Measurements from ENCODE around the gene MRPS16. TPM values are rescaled to one million over a fixed set of nuclear protein-coding genes. Genes with fewer than 3 reads are reported as not detected.
A peak's percentile ranks its signal among the peaks of the same experiment; 100 is the strongest.
"Not testable (repeated sequence)": the region's sequence is repeated elsewhere in the genome, so short reads cannot be mapped to it uniquely, and the experiment has no call there.

The MRPS16 gene
- total RNA-seq, result 60.2 TPM

DNA sequence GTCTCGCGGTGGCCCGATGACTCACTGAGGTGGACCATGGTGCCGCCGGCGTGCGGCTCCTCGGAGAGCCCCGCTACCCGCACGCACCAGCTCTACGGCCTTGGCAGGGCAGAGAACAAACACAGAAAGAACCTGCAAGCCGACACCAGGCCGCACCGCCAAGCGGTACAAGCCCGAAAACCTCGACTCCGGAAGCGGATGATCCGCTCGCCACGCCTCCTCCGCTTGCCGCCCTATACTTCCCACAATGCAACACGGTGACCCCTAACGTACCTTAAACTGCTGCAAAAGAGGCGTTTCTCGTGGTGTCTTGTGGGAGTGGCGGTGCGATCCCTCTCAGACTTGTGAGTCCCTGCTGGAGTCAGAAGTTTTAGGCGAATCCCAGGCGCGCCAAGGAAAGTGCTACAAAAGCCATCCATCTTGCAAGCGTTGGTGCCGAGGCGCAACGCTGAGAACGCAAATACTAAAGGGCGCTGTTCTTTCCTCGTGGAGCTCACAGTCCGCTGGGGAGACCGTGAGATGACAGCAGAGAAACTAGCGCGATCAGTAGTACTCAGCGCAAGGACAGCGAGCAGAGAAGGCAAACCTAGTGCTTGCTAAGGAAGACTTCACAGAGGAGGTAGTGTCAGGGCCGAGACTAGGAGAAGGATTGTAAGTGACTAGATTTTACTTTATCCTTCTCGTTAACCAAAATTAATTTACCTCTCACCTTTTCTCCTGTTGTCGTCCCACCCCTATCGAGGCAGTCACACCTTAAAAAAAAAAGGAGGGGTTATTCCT is at the start of gene MRPS16:
MRPS16 (minus strand) TSS at position 200 of the 780 bp plus-strand sequence; CDS start at position 38, 162 bp downstream.
- DNase-seq, result peak; percentile 98

DNA sequence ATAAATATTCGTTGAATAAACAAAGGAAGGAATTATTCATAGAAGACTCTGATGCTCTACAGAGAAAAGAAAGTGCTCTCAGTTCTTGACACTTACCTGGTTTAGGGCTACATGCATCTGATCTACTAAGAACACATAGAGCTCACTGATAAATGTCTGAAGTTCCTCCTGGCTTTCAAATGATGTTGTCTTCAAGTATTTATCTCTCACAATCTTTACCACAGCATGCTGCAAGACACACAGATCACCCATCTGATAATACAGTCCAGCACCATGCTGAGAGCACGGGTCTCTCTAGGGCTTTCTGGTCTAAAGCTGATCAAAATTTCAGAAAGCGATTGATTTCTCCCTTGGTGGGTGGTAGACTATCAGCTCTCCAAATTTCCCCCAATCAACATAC is 44.5 kb upstream of the MRPS16 start:
- DNase-seq, result no peak

DNA sequence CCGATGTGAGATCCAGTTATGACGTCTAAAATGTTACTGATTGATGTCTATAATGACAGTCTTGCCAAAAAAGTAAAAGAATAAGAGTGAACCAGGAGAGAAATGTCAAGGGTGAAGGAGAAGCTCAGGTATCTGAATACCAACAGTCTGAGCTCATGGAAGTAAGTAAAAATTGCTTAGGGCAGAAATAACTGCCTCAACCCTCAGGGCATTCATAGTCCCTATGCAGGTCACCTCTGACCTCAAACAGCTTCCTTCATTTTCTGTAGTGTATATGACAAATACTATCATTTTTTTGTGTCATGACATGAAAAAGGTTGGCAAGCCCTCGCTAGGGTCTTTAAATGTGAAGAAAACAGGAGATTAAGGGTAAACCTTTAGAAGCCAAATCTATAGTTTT is 41.0 kb upstream of the MRPS16 start:
- no peak for DNase-seq

DNA sequence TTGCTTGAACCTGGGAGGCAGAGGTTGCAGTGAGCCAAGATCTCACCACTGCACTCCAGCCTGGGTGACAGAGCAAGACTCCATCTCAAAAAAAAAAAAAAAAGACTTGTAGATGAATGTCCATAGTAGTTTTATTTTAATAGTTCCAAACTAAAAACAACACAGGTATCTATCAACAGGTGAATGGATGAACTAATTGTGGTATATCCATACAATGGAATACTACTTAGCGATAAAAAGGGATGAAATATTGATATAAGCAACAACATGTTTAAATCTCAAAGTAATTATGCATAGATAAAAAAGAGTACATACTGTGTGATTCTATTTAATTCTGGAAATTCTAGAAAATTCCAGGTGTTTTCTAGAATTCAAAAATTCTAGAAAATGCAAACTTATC is 37.5 kb upstream of the MRPS16 start:
- DNase-seq, result no peak

DNA sequence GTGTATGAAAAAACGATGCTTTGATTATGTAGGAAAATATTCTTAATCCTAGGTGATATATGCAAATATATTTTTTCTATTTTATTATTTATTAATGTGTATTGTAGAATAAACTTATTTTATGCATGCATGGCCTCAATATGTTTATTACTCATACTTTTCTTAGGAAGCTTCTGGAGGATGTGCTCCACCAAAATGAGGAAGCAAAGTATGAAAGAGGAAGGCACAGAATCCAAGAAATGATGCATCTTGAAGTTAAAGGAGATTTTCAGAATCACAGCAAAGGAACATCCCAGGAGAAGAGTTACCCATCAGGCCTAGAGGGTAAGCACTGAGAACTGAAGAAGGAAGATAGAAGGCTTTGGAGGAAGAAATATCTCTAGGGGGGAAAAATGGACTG is 35.0 kb upstream of the MRPS16 start:
- DNase-seq, result no peak

DNA sequence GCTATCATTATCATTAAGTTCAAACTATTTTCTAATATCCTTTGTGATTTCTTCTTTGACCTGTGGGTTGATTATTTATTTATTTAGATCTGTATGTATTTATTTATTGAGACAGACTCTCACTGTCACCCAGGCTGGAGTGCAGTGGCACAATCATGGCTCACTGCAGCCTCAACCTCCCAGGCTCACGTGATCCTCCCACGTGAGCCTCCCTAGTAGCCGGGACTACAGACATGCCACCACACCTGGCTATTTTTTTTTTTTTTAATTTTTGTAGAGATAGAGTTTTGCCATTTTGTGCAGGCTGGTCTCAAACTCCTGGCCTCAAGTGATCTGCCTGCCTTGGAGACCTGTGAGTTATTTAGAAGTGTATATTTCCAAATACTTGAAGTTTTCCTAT is 28.7 kb upstream of the MRPS16 start:
- DNase-seq, result no peak

DNA sequence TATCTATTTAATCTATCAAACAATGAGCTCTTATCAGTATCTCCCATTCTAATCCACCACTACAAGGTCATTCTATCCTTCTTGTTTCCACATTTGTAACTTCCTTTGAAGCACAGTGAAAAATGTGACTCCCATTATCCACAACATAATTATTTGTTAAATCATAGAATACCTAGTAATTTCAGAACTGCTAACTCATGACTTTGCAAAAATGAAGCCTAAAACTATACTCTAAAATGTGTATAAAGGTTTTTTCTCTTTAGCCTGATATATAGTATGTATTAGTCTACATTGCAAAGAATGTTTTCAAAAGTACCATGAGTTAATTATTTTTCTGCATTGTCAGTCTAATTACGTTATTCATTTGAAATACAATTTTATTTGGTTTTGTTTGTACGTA is 12.0 kb upstream of the MRPS16 start:
- DNase-seq, result no peak

DNA sequence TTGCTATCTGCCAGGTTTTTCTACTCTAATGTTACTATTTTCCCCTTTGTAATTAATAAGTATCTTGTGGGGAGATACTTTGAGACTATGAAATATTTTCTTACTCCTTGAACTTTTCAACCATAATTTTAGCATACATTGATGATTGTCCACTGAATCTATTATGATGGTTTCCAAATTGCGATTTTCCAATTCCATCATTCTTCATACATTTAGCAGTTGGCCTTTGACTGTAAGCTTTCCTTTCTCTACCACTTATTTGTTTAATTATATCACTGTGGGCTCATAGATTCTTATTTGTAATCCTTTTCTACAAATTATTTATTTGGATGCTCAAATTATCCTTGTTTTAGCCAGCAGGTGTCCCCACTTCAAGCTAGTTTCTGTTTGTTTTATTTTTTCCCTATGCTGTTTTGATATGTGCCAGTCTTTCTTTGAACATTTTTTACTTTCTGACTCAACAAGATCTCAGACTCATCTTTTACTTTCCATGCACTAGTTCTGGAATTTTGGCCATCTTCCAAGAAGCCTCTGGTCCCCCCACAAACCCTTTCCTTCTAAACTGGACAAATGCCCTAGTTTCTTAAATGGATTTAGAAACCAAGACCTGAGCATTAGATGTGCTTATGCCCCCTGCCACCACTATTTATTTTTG is 11.4 kb upstream of the MRPS16 start:
- peak; percentile 18 for DNase-seq

DNA sequence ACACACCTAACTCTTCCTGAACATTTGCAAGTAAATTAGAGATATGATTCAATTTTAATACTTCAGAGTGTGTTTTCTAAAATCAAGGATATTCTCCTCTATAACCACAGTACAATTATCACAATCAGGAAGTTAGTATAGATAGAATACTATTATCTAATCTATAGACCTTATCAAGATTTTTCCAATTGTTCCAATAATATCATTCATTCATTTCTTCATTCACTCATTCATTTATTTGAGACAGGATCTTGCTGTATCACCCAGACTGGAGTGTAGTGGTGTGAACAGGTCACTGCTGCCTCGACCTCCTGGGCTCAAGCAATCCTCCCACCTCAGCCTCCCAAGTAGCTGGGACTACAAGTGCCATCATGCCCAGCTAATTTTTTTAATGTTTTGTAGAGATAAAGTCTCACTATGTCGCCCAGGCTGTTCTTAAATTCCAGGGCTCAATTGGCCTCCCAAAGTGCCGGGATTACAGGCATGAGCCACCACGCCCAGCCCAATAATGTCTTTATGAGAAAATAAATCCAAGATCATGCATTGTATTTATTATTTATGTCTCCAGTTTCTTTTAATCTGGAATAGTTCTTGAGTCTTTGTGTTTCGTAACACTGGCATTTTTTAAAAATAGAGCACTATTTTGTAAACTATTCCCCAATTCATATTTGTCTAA is 10.6 kb upstream of the MRPS16 start:
- DNase-seq, result no peak

DNA sequence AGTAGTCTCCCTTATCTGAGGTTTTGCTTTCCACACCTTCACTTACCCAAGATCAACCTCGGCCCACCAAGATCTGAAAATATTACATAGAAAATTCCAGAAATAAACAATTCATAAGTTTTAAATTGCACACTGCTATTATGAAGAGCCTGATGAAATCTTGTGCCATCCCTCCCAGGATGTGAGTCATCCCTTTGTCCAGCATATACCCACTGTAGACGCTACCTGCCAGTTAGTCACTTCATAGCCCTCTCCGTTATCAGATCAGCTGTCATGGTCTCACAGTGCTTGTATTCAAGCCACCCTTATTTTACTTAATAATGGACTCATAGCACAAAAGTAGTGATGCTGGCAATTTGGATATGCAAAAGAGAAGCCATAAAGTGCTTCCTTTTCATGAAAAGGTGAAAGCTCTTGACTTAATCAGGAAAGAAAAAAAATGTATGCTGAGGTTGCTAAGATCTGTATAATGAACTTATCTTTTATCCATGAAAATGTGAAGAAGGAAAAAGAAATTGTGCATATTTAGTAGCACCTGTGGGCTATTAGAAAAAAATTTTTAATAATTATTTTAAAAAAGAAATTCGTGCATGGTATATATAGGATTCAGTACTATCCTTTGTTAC is 9.8 kb upstream of the MRPS16 start:
- DNase-seq, result no peak

DNA sequence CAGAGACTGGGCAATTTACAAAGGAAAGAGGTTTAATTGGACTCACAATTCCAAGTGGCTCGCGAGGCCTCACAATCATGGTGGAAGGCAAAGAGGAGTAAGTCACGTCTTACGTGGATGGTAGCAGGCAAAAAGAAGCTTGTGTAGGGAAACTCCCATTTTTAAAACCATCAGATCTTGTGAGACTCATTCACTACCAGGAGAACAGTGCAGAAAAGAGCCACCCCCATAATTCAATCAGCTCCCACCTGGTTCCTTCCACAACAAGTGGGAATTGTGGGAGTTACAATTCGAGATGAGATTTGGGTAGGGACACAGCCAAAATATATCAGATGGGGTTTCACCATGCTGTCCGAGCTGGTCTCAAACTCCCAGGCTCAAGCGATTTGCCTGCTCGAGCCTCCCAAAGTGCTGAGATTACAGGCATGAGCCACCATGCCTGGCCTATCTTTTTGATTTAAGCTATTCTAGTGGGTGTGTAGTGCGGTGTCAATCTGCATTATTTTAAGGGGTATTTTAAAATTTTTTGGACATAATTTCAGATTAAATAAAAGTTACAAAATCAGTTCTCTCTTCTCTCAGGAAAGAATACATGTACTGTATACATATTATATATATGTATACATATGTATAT is 9.0 kb upstream of the MRPS16 start:
- no peak for DNase-seq

DNA sequence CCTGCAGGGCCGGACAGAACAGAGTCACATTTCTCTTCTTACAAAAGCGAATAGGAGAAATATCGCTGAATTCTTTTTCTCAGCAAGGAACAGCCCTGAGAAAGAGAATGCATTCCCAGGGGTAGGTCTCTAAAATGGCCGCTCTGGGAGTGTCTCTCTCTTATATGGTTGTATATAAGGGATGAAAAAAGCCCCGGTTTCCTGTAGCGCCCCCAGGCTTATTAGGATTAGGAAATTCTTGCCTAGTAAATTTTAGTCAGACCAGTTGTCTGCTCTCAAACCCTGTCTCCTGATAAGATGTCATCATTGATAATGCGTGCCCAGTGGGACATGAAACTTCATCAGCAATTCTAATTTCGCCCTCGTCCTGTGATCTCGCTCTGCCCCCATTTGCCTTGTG is 6.2 kb upstream of the MRPS16 start:
- DNase-seq, result not testable (repeated sequence)

DNA sequence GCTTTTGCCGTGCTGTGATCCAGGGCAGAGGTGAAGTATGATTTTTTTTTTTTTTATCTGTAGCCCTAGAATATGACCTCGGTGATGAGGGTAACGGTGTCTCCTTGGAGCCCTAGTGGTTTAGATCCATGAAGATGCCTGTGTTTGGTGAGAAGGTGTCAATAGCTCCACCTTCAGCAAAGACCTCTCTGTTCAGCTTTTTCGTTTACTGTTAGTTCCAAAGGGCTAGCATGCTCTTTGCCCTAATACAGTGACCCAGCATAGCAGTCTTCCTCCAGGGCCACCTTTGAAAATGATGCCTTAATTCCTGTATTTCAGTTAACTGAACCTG is 746 bp upstream of the MRPS16 start:
- DNase-seq, result peak; percentile 3

DNA sequence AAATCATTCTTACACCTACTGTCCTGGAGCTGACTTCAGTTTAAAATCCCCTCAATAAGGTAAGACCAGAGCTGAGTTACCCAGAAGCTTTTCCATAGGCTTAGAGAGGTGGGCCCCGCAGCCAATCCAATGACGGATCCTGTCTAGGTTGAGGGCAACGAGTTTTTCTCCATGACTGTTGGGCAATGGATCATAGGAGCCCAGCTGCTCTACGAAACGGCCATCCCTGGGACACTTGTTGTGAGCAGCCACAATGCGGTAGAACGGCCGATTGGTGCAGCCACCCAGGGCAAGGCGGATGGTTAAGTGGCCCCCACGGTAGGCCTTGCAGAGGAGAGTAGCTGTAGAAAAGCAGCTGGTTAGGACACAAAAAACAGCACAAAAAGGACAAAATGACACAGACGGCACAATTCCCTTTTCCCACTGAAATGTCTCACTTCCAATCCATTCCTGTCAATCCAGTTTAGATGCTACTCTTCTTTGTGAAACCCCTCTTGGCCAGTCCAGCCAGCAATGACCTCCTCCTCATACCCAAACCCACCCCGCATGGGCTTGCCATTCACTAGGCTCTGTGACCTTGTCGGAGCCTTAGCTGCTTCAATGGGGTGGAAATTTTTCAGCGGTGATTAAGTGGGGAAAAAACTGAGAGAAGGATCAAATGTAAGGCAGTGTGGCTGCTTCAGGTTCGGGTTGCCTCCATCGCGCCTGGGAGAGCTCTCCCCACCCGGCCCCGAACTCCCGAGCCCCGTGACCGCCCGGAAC is 580 bp downstream of the MRPS16 start:
- DNase-seq, result no peak

DNA sequence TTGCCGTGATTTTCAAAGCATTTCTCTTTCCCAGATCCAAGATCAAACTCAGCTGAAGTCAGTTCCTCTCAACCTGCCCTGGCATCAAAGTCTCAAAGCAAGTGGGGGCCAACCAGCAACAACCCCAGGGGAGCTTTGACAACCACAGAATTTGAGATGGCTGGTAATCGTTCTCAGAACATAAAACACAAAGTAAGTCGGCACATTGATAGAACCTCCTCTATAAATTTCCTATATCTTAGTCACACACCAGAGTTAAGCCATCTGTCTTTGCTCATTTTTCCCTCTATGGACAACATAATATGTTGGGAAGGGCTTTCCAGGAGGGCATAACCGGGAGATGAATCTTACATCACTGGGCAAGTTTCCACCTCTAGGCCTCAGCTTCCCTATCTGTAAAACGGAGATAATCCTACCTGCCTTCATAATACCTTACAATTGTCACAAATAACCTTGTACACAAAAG is 4.2 kb downstream of the MRPS16 start:
- no peak for DNase-seq

DNA sequence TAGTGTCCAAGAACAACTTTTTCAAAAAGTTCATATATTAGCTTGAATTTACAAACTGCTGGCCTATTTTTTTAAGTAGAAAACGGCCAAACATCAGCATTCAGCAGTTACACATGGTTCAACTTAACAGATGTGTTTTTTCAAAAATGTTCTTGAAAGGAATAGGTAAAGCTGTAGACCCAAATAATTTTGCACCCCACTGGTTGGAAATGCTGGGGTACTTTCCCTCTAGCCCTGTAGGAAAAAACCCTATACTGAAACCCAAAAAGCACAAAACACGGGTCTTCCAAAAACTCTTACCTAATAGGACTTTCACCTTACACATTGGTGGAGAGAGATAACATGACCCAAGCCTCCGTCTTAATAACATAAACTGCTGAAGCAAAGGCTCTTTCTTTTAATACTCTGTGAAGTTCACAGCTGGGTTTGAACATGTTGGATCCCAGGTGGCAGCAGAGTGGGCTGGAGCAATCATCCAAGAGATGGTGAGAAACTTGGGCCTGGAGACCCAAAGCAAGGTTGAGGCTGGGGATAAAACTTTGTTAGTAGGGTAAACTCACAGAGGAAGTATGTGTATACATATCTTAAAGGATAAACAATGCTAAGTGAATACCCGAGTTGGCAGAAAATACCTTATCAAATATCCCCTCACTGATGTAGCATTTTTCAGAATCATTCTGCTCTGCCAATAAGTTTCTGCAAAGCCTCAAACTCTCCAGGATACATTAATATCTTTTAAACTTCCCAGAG is 4.8 kb downstream of the MRPS16 start:
- DNase-seq, result no peak

DNA sequence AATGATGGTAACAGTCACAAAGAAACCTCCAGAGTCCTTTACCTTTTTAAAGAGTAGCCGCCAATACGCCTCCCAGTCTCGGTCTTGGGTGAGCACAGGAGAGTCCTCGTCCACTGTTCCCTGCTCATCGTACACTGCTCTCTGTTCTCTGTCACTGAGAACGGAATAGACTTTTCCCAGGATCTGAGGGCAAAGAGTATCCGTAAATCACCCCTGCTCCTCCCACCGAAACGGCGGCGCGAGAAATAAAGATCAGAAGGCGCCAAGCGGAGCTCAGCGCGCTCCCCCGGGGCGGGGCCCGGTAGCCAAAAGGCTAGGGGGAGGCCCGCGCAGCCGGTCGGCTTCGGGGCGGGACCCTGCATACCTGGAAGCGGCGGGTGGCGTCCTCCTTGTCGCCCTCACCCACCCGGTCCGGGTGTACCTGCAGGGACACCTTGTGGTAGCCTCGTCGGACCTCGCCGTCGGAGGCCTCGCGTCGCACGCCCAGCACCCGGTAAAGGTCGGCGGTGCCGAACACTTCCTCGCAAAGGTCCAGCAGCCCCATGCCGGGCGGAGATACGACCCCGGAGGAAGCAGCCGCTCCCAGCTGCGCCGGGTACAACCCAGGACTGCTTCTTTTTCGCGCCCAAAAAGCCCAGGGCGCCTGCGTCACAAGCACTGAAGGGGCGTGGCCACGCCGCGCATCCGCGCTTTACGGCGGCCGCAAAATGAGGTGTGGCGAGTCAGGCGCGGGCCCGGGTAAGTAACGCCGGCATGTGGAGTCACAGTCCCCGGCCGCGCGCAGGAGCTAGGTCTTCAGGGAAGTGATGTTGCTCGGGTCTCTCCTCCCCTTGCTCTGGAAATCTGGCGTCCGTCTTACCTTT is 5.6 kb downstream of the MRPS16 start, which contains the start of gene DNAJC9:
DNAJC9 (minus strand) TSS at position 610 of the 863 bp plus-strand sequence; CDS start at position 544, 66 bp downstream.
- peak; percentile 97 for DNase-seq

DNA sequence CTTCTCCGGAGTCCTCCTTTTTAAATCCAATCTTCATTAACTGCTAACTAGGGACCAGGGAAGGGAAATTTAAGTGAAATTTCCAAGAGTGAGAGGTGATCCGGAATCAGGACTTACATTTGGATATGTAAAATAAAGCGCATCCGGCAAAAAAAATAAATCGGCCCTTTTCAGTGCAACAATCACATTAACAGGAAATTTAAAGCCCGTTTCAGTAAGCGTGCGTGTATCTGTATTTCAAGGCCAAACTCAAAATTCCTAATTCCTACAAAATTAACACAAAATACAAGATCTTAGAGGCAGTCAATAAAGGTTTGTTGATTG is 6.2 kb downstream of the MRPS16 start:
- DNase-seq, result no peak

DNA sequence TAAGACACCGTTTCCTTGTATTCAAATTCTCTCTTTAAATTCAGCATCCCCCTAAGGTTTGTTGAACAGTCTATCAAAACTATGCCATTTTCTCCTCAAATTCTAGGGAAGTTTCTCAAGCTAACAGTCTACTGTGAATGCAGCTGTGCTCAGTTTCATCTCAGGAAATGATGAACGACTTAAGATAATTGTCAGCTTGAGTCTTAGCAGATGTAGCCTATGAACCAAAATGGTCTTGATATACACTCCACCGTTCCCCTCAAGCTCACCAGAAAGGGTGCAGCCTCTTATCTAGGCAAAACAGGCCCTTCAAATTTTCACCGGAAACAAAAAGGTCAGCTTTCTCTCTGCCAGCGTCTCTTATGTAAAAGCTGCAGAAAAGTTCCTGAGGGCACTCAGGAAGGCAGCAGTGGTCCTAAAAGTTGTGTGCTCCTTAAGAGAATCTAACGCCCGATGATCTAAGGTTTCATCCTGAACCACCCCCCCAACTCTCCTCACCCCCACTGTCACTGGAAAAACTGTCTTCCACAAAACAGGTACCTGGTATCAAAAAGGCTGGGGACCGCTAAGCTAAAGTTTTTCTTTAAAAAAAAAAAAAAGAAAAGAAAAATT is 7.5 kb downstream of the MRPS16 start:
- no peak for DNase-seq
